K562 (cell line): ENCODE results near the gene SLC16A4. TPM values are rescaled to one million over a fixed set of nuclear protein-coding genes. Genes with fewer than 3 reads are reported as not detected.

ENCODE experiments used
- ATAC-seq: fragments of 200-7000 bp; cut with Tn5 transposase; 3 replicates; pipeline ENCODE4 v1.9.1; 2020; ENCODE audit warnings: moderate library complexity
- BruUV-seq: library from RNA; stranded (reverse); fragments of 400-500 nt; replicated peaks from 2 replicates; lab custom pipeline; 2021; lab: Mats Ljungman, UMichigan
- CTCF ChIA-PET: fragments of 300-600 bp; formaldehyde crosslinking; extraction: SDS; loops from one replicate; lab custom pipeline; 2021; ENCODE audit warnings: low intra/inter-chr PET ratio; lab: Yijun Ruan, JAX
- POLR2A ChIA-PET: fragments of 300-600, 350-650 bp; sonication (Branson Sonifier 250); formaldehyde crosslinking; extraction: SDS; loops from one replicate; lab custom pipeline; 2021; ENCODE audit warnings: antibody characterized with exemption, inconsistent platforms; lab: Yijun Ruan, JAX
- DNase-seq, 4 experiments: peaks; one replicate each; pipeline versions ENCODE4 v3.0.0 to v3.0.0-alpha.2; 2011 to 2018; ENCODE audit warnings: low spot score in 3 of 4, mixed read lengths in 3 of 4; ENCODE audit errors: extremely low read depth in 1 of 4
- FAIRE-seq: peaks from 2 replicates; lab custom pipeline; 2011; peaks lifted over from hg19 to GRCh38; lab: Jason Lieb, UNC
- H2AFZ ChIP-seq: 2 replicates; pipeline ENCODE4 v1.6.0; 2011; ENCODE audit warnings: low read depth, low read length, control low read depth, inconsistent platforms
- H3K27ac ChIP-seq: fragments of 200-600 bp; 3 replicates; pipeline ENCODE4 v1.8.0; 2011; ENCODE audit warnings: low read depth, mild to moderate bottlenecking, control low read depth, inconsistent platforms, low read length, moderate library complexity, mixed read lengths; ENCODE audit errors: extremely low read depth
- H3K27me3 ChIP-seq, 2 experiments: fragments of 300-600 bp in 1 of 2; 2 replicates in 1 of 2; 3 replicates in 1 of 2; pipeline versions ENCODE4 v1.6.0 to v1.8.0; 2011; ENCODE audit warnings: inconsistent platforms in 2 of 2, low read length in 2 of 2, mild to moderate bottlenecking in 1 of 2, mixed read lengths in 1 of 2, moderate library complexity in 1 of 2; ENCODE audit not compliant: control insufficient read depth in 2 of 2, insufficient read depth in 2 of 2
- H3K36me3 ChIP-seq: fragments of 300-600 bp; 3 replicates; pipeline ENCODE4 v1.8.0; 2011; ENCODE audit warnings: mild to moderate bottlenecking, low read length, inconsistent platforms; ENCODE audit not compliant: control insufficient read depth, insufficient read depth
- H3K4me1 ChIP-seq, 2 experiments: fragments of 200-600 bp in 1 of 2; replicated peaks in 1 of 2; 2 replicates in 1 of 2; 3 replicates in 1 of 2; pipeline versions ENCODE4 v1.5.1 to v1.8.0; 2011; ENCODE audit warnings: inconsistent platforms in 2 of 2, low read length in 2 of 2, mild to moderate bottlenecking in 1 of 2, mixed read lengths in 1 of 2, moderate library complexity in 1 of 2; ENCODE audit not compliant: control insufficient read depth in 2 of 2, insufficient read depth in 2 of 2
- H3K4me2 ChIP-seq: 2 replicates; pipeline ENCODE4 v1.6.1; 2011; ENCODE audit warnings: low read length, control low read depth, inconsistent platforms, mixed read lengths; ENCODE audit not compliant: insufficient read depth
- H3K4me3 ChIP-seq: fragments of 200-600 bp; sonication (generic), shearing (Covaris generic); 2 replicates; pipeline ENCODE4 v1.5.1; 2016; ENCODE audit warnings: control low read depth, inconsistent platforms
- H3K79me2 ChIP-seq: fragments of 200-600 bp; 3 replicates; pipeline ENCODE4 v1.8.0; 2011; ENCODE audit warnings: low read length, inconsistent platforms; ENCODE audit not compliant: control insufficient read depth, insufficient read depth
- H3K9ac ChIP-seq, 2 experiments: 2 replicates each; pipeline versions ENCODE4 v1.6.0 to v1.6.1; 2011; ENCODE audit warnings: low read depth in 2 of 2, low read length in 2 of 2, control low read depth in 1 of 2, inconsistent platforms in 1 of 2, mild to moderate bottlenecking in 1 of 2, mixed read lengths in 1 of 2; ENCODE audit not compliant: insufficient read depth in 1 of 2
- H3K9me1 ChIP-seq: one replicate; pipeline ENCODE4 v1.6.0; 2011; ENCODE audit warnings: inconsistent platforms, mild to moderate bottlenecking, low read length, moderate library complexity; ENCODE audit not compliant: control insufficient read depth, insufficient read depth
- H3K9me3 ChIP-seq: replicated peaks from 2 replicates; pipeline ENCODE4 v1.5.1; 2011; ENCODE audit warnings: low read depth, low read length, inconsistent platforms; ENCODE audit not compliant: control insufficient read depth, insufficient read depth
- H4K20me1 ChIP-seq: replicated peaks from 2 replicates; pipeline ENCODE4 v1.6.1; 2011; ENCODE audit warnings: low read length, inconsistent platforms, mixed read lengths; ENCODE audit not compliant: control insufficient read depth, insufficient read depth
- ASH1L ChIP-seq: fragments of 450-650 bp; IDR thresholded peaks from 2 replicates; pipeline ENCODE4 v1.6.1; 2018; ENCODE audit warnings: borderline replicate concordance, mild to moderate bottlenecking, low read depth; ENCODE audit not compliant: partially characterized antibody
- E2F6 ChIP-seq, 2 experiments: IDR thresholded peaks; 2 replicates each; pipeline ENCODE4 v1.6.1; 2011; ENCODE audit warnings: borderline replicate concordance in 1 of 2, control low read depth in 1 of 2, low read depth in 1 of 2, low read length in 1 of 2, mild to moderate bottlenecking in 1 of 2, mixed read lengths in 1 of 2, moderate library complexity in 1 of 2; ENCODE audit not compliant: insufficient read depth in 1 of 2, insufficient read length in 1 of 2, poor library complexity in 1 of 2, severe bottlenecking in 1 of 2; ENCODE audit errors: extremely low read depth in 1 of 2
- VEZF1 ChIP-seq: fragments of 200-800 bp; sonication (Bioruptor generic); IDR thresholded peaks from 2 replicates; pipeline ENCODE4 v1.6.1; 2017; ENCODE audit warnings: missing genetic modification characterization, missing compliant biosample characterization
- ZBTB33 ChIP-seq: sonication (generic); formaldehyde crosslinking; IDR thresholded peaks from 2 replicates; pipeline ENCODE4 v1.8.1; 2023; ENCODE audit warnings: mild to moderate bottlenecking, missing genetic modification reagents
- WGBS: fragments of 100-300 bp; shearing (Covaris generic); methylation state at CpG from one replicate; pipeline ENCODE4 v1.1.6; 2016; ENCODE audit warnings: low coverage, mixed read lengths; ENCODE audit not compliant: insufficient coverage; ENCODE audit errors: missing lambda C conversion rate; 5-methylcytosine and 5-hydroxymethylcytosine counted together
- in situ Hi-C: fragments of 300-500 bp; cut with MboI; formaldehyde crosslinking; loops from 4 replicates; pipeline ENCODE4 v1.15.0; 2018; ENCODE audit warnings: inconsistent platforms, mixed read lengths
- intact Hi-C: fragments of 100-400 bp; cut with micrococcal nuclease; formaldehyde crosslinking; loops from 2 replicates; pipeline ENCODE4 v1.14.2; 2022
- polyA plus RNA-seq, 8 experiments: library from polyadenylated mRNA; depleted of rRNA in 4 of 8; stranded (reverse) in 5 of 8; unstranded in 3 of 8; fragments of >200 nt; fragmentation: Nextera tagmentation in 2 of 8; fragmentation: Illumina TruSeq in 1 of 8; extraction: Ambion mirVana in 2 of 8; extraction: Trizol in 1 of 8; gene quantifications; 2 replicates each; pipeline versions ENCODE4 v1.2.1 to v1.2.3, GENCODE V29; 2011 to 2014; ENCODE audit warnings: inconsistent platforms in 1 of 8, missing spikeins in 1 of 8
- total RNA-seq, 7 experiments: library from RNA; depleted of rRNA in 6 of 7; stranded (reverse); fragments of >200 nt in 6 of 7; fragmentation: Illumina TruSeq in 2 of 7; extraction: Trizol in 2 of 7; gene quantifications; 2 replicates each; pipeline versions ENCODE4 v1.2.1 to v1.2.3, GENCODE V29; 2011 to 2021; ENCODE audit warnings: low replicate concordance in 1 of 7

SLC16A4 gene
- total and polyA plus RNA-seq, 9 of the 15 experiments (the other 6 are each of a cell fraction or from before 2014, with no cell fraction given), result 0.04 to 0.31 (median 0.18) TPM; not detected in 1

GRCh38 chr1:110436635-110437034, 45.8 kb upstream of the SLC16A4 start:
- no TSS peak for BruUV-seq
- intact Hi-C loops, result no loop called here
- peaks cover 10 to 27% of the 10 kb centered on the region in 2 experiments; a peak in 4 of 5 replicates for H3K4me1 ChIP-seq

More at GRCh38 chr1:110436635-110437034, 45.8 kb upstream of the SLC16A4 start:
- Histone ChIP-seq H3K79me2 (no peaks in the 10 kb centered on the region), H2AFZ (peak overlapping the region; percentile 6; the same call in 1 of the 2 replicates), H3K9ac (no peak overlapping the region), H3K9me3 (no peaks in the 10 kb centered on the region), H3K27ac (no peak overlapping the region), H3K4me3 (no peak overlapping the region), H3K27me3 (peaks cover 23 to 56% of the 10 kb centered on the region in 2 experiments), H3K36me3 (no peaks in the 10 kb centered on the region), H3K9me1 (no peaks in the 10 kb centered on the region), H4K20me1 (peaks cover 13% of the 10 kb centered on the region; the same call in 1 of the 2 replicates), H3K4me2 (no peak overlapping the region)
- no peak for ATAC-seq
- in situ Hi-C loops, result no loop called here
- ChIA-PET POLR2A (interaction anchor here (0.6 to 1.7 kb wide), 8 partner anchors 9 to 888 kb away, joined by 3 to 8 read pairs (median 3); partner anchors contain the start of gene GNAI3), CTCF (no interaction called here)
- no peak for FAIRE-seq
- no peak for DNase-seq
- WGBS, result 10% methylated on average over 7 of the region's 7 CpGs
- peak in 1 of 2 experiments; percentile 48 for TF ChIP-seq E2F6 (IDR thresholded peaks at IDR 0.05; ENCODE audit: borderline replicate concordance in 1 of 2, extremely low read depth in 1 of 2, insufficient read depth in 1 of 2, insufficient read length in 1 of 2, low read depth in 1 of 2, low read length in 1 of 2, poor library complexity in 1 of 2, severe bottlenecking in 1 of 2)
- no peak for TF ChIP-seq ASH1L
- no peak for TF ChIP-seq VEZF1
- peak; percentile 45; the same call in 1 of the 2 replicates for TF ChIP-seq ZBTB33
